IPS-20b (cell line): Measurements from ENCODE around the gene PTDSS2.
A peak's percentile ranks its signal among the peaks of the same experiment; 100 is the strongest.
"Not testable (repeated sequence)": the region's sequence is repeated elsewhere in the genome, so short reads cannot be mapped to it uniquely, and the experiment has no call there.

Experiments used
- H3K27ac ChIP-seq: one replicate; pipeline ENCODE4 v1.5.1; 2013; ENCODE audit warnings: low read length
- H3K27me3 ChIP-seq: 2 replicates; pipeline ENCODE4 v1.6.1; 2013; ENCODE audit warnings: mild to moderate bottlenecking, low read length, inconsistent platforms; ENCODE audit not compliant: insufficient read depth
- H3K36me3 ChIP-seq: 2 replicates; pipeline ENCODE4 v1.6.1; 2013; ENCODE audit warnings: low read depth, mild to moderate bottlenecking, inconsistent platforms, low read length, moderate library complexity; ENCODE audit not compliant: insufficient read depth
- H3K4me1 ChIP-seq: 2 replicates; pipeline ENCODE4 v1.6.1; 2013; ENCODE audit warnings: mild to moderate bottlenecking, control low read depth, inconsistent platforms, low read length, moderate library complexity; ENCODE audit not compliant: insufficient read depth
- H3K4me3 ChIP-seq: 2 replicates; pipeline ENCODE4 v1.5.1; 2013; ENCODE audit warnings: mild to moderate bottlenecking, low read length, inconsistent platforms
- H3K9ac ChIP-seq: 2 replicates; pipeline ENCODE4 v1.6.1; 2013; ENCODE audit warnings: low read depth, mild to moderate bottlenecking, inconsistent platforms, low read length, moderate library complexity
- H3K9me3 ChIP-seq: 2 replicates; pipeline ENCODE4 v1.6.1; 2013; ENCODE audit warnings: mild to moderate bottlenecking, low read depth, low read length, inconsistent platforms; ENCODE audit not compliant: insufficient read depth

Gene PTDSS2

GRCh38 chr11:416757-417621 is 33.1 kb upstream of the PTDSS2 start:
- H3K4me1 ChIP-seq = no peaks in the 10 kb centered on the region
- no peaks in the 10 kb centered on the region for H3K9me3 ChIP-seq
- peak overlapping the region; percentile 59; the same call in 1 of the 2 replicates for H3K9ac ChIP-seq
- peaks cover 47% of the 10 kb centered on the region for H3K27me3 ChIP-seq
- H3K27ac ChIP-seq = no peak overlapping the region
- H3K36me3 ChIP-seq = no peaks in the 10 kb centered on the region
- H3K4me3 ChIP-seq = peak overlapping the region; percentile 66

- H3K9ac ChIP-seq = 0 out of 2 replicates have a peak overlapping the region, but pooled peaks have one; percentile 56
These were observed 32.3 kb upstream of the PTDSS2 start for GRCh38 chr11:417652-418342.

GRCh38 chr11:418343-419247 is 31.5 kb upstream of the PTDSS2 start:
- peaks cover 47% of the 10 kb centered on the region for H3K27me3 ChIP-seq
- H3K4me3 ChIP-seq = no peak overlapping the region
- no peak overlapping the region for H3K27ac ChIP-seq
- H3K9ac ChIP-seq = no peak overlapping the region
- no peaks in the 10 kb centered on the region for H3K4me1 ChIP-seq
- no peaks in the 10 kb centered on the region for H3K36me3 ChIP-seq
- no peaks in the 10 kb centered on the region for H3K9me3 ChIP-seq

More at GRCh38 chr11:417652-418342, 32.3 kb upstream of the PTDSS2 start:
- Histone ChIP-seq H3K36me3 (no peaks in the 10 kb centered on the region), H3K27me3 (peaks cover 47% of the 10 kb centered on the region), H3K4me3 (peak overlapping the region; percentile 66; the same call in 1 of the 2 replicates), H3K27ac (no peak overlapping the region), H3K4me1 (no peaks in the 10 kb centered on the region), H3K9me3 (no peaks in the 10 kb centered on the region)

GRCh38 chr11:419248-420005 is 30.7 kb upstream of the PTDSS2 start:
- H3K9ac ChIP-seq = no peak overlapping the region
- H3K27me3 ChIP-seq = peaks cover 48% of the 10 kb centered on the region
- no peaks in the 10 kb centered on the region for H3K36me3 ChIP-seq
- no peaks in the 10 kb centered on the region for H3K4me1 ChIP-seq
- no peaks in the 10 kb centered on the region for H3K9me3 ChIP-seq
- H3K4me3 ChIP-seq = no peak overlapping the region
- no peak overlapping the region for H3K27ac ChIP-seq

DNA sequence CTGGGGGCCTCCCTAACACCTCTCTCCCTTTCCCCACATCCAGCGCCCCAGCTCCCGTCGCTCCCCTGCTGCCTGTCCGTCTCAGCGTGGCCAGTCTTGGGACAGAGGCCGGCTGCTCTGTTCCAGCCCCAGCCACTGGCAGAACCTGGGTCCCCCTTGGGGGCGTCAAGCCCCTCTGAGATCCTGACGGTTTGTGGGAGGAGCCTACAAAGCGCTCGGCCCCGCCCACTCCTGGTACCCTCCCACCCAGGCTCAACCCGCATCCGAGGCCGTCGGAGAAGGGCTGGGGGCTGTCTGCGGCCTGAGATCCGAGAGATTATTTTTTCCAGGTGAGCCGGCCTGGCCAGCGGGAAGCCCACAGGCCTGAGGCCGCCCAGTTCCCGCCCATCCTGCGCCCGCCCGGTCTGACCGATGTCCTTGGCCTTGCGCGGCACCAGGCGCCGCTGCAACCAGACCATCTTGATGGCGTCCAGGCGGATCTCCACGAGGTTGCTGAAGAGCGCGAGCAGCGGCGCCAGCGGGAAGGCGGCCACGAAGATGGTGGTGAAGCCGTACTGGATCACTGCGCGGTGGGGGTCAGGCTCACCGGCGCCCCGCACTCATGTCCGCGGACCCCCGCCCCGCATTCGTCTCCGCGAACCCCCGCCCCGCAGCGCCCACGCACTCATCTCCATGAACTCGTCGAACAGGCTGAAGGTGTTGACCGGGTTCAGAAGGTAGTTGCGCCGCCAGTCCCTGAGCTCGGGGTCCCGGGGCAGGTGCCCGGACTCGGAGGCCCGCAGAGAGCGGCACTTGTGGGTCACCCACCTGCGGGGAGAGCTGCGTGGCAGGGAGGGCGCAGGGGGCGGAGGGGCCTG is 29.8 kb upstream of the PTDSS2 start:
- Histone ChIP-seq H3K4me3 (no peak overlapping the region), H3K27me3 (peaks cover 51% of the 10 kb centered on the region), H3K9ac (no peak overlapping the region), H3K4me1 (no peaks in the 10 kb centered on the region), H3K9me3 (no peaks in the 10 kb centered on the region), H3K36me3 (no peaks in the 10 kb centered on the region), H3K27ac (no peak overlapping the region)

DNA sequence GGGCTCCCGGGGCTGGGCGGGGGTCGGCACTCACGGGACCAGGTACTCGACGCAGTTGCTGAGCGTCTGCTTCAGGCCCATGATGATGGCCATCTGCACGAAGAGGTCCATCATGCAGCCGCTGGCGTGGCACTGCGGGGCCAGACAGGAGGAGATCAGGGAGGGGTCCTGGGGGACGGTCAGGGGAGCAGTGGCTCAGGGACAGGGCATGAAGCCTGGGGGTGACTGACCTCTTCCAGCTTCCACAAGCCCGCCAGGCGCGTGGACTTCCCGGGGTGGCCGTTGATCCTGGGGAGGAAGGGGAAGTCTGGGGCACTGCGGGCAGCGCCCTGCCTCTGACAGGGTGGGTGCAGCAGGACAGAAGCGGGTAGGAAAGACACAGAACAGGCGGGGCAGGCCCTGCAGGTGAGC is 29.2 kb upstream of the PTDSS2 start:
- H3K27ac ChIP-seq = no peak overlapping the region
- H3K9me3 ChIP-seq = no peaks in the 10 kb centered on the region
- H3K9ac ChIP-seq = no peak overlapping the region
- H3K36me3 ChIP-seq = no peaks in the 10 kb centered on the region
- H3K27me3 ChIP-seq = peaks cover 46% of the 10 kb centered on the region
- H3K4me3 ChIP-seq = no peak overlapping the region
- no peaks in the 10 kb centered on the region for H3K4me1 ChIP-seq

- Histone ChIP-seq H3K4me3 (no peak overlapping the region), H3K9me3 (no peaks in the 10 kb centered on the region), H3K27ac (no peak overlapping the region), H3K9ac (no peak overlapping the region), H3K4me1 (no peaks in the 10 kb centered on the region), H3K36me3 (no peaks in the 10 kb centered on the region), H3K27me3 (peaks cover 35% of the 10 kb centered on the region)
These were observed 27.8 kb upstream of the PTDSS2 start for GRCh38 chr11:422249-422656.

GRCh38 chr11:424232-424631 is 25.8 kb upstream of the PTDSS2 start:
- H3K4me1 ChIP-seq = no peaks in the 10 kb centered on the region
- H3K9me3 ChIP-seq = no peaks in the 10 kb centered on the region
- H3K27ac ChIP-seq = no peak overlapping the region
- H3K9ac ChIP-seq = no peak overlapping the region
- no peaks in the 10 kb centered on the region for H3K36me3 ChIP-seq
- no peak overlapping the region for H3K4me3 ChIP-seq
- peaks cover 16% of the 10 kb centered on the region; the same call in 1 of the 2 replicates for H3K27me3 ChIP-seq

- H3K27me3 ChIP-seq = peaks cover 11% of the 10 kb centered on the region; the same call in 1 of the 2 replicates
- not testable (repeated sequence) for H3K9ac ChIP-seq, H3K36me3 ChIP-seq
These were observed 25.3 kb upstream of the PTDSS2 start for GRCh38 chr11:424766-425165.

DNA sequence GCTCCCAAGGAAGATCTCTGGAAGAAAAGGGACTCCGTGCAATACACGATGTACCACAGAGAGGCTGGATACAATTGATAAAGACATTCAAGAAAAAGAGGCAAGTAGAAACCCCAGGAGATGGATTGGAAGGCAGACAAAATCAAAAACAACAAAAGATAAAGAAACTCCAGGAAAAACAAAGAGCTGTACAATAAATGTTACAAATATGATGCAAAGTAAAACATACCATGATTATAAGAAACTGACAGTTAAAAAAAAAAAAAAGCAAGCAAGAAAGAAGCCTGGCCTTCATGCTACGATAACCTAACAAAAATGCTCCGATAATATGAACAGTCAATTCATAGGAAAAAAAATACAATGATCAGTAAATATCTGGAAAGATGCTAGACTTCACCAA is 24.8 kb upstream of the PTDSS2 start:
- H3K27ac ChIP-seq = no peak overlapping the region
- H3K4me1 ChIP-seq = no peaks in the 10 kb centered on the region
- no peaks in the 10 kb centered on the region for H3K9me3 ChIP-seq
- H3K36me3 ChIP-seq = no peaks in the 10 kb centered on the region
- H3K4me3 ChIP-seq = no peak overlapping the region
- H3K9ac ChIP-seq = no peak overlapping the region
- H3K27me3 ChIP-seq = peaks cover 11% of the 10 kb centered on the region; the same call in 1 of the 2 replicates

More at GRCh38 chr11:424766-425165, 25.3 kb upstream of the PTDSS2 start:
- H3K27ac ChIP-seq, H3K4me3 ChIP-seq, H3K9me3 ChIP-seq, H3K4me1 ChIP-seq: not testable (repeated sequence)
